DND-41 (cell line): ENCODE results near the gene ARNT2.

ENCODE experiments used
- EZH2 ChIP-seq: IDR thresholded peaks from 3 replicates; pipeline ENCODE4 v1.6.1; 2012; ENCODE audit warnings: borderline replicate concordance, low read depth, mild to moderate bottlenecking, moderate library complexity, low read length, inconsistent platforms; ENCODE audit not compliant: severe bottlenecking
- TF ChIP-seq, protein P1 (sequence below): IDR thresholded peaks from 2 replicates; pipeline ENCODE4 v1.5.1; 2012; ENCODE audit warnings: borderline replicate concordance, low read length, moderate library complexity, mild to moderate bottlenecking; ENCODE audit not compliant: poor library complexity, severe bottlenecking; ENCODE audit errors: extremely low read depth

DNA sequence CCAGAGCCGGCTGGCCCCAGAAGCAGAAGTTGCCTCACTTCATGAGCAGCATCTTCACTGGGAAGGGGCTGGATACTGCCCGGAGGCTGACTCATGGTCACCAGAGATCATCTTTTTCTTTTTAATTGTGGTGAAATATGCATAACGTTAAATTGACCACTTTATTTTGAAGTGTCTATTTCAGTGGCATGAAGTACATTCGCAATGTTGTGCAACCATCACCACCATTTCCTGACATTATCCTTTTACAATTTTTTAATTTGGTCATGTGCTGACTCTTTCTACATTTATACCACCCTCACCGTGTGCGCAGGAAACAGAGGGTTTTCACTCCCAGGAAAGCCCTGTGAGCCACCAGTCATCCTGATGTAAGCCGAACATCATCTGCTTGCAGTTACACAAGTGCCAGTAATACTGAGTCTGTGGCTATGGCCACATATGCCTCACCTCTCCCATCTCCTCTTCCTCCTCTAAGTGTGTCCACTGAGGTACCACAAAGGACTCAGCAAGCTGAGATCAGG lies 239.3 kb downstream of the ARNT2 start:
- TF ChIP-seq, protein P1, sequence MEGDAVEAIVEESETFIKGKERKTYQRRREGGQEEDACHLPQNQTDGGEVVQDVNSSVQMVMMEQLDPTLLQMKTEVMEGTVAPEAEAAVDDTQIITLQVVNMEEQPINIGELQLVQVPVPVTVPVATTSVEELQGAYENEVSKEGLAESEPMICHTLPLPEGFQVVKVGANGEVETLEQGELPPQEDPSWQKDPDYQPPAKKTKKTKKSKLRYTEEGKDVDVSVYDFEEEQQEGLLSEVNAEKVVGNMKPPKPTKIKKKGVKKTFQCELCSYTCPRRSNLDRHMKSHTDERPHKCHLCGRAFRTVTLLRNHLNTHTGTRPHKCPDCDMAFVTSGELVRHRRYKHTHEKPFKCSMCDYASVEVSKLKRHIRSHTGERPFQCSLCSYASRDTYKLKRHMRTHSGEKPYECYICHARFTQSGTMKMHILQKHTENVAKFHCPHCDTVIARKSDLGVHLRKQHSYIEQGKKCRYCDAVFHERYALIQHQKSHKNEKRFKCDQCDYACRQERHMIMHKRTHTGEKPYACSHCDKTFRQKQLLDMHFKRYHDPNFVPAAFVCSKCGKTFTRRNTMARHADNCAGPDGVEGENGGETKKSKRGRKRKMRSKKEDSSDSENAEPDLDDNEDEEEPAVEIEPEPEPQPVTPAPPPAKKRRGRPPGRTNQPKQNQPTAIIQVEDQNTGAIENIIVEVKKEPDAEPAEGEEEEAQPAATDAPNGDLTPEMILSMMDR = no peak
- no peak for TF ChIP-seq EZH2
